HCT116 (cell line): Measurements from ENCODE around the gene LCE2A. TPM values are rescaled to one million over a fixed set of nuclear protein-coding genes. Genes with fewer than 3 reads are reported as not detected.
"Not testable (repeated sequence)": the region's sequence is repeated elsewhere in the genome, so short reads cannot be mapped to it uniquely, and the experiment has no call there.

Experiments
- ATAC-seq: fragments of 200-7000 bp; cut with Tn5 transposase; 2 replicates; pipeline ENCODE4 v1.9.1; 2020; ENCODE audit warnings: mild to moderate bottlenecking, moderate library complexity
- BruUV-seq: library from RNA; stranded (reverse); fragments of 400-500 nt; replicated peaks from 2 replicates; lab custom pipeline; 2021; lab: Mats Ljungman, UMichigan
- CTCF ChIA-PET: fragments of 300-600 bp; sonication (Branson Sonifier 250); formaldehyde crosslinking; loops from one replicate; lab custom pipeline; 2021; ENCODE audit warnings: antibody characterized with exemption; lab: Charles Lee
- POLR2A ChIA-PET: fragments of 300-600, 350-600 bp; sonication (Branson Sonifier 250); formaldehyde crosslinking; loops from one replicate; lab custom pipeline; 2021; ENCODE audit warnings: antibody characterized with exemption; lab: Charles Lee
- RAD21 ChIA-PET, 2 experiments: fragments of 300-600 bp; sonication (Branson Sonifier 250); formaldehyde crosslinking; loops; one replicate each; lab custom pipeline; 2023; ENCODE audit warnings: low total read pairs in 2 of 2; ENCODE audit not compliant: uncharacterized antibody in 2 of 2, unreplicated experiment in 2 of 2, low non-redundant PET in 1 of 2; lab: Charles Lee
- DNase-seq: peaks from one replicate; pipeline ENCODE4 v3.0.0-alpha.2; 2010; ENCODE audit warnings: low read depth, low spot score
- H2AFZ ChIP-seq: fragments of 200-600 bp; shearing (Covaris generic), sonication (generic); 2 replicates; pipeline ENCODE4 v1.6.1; 2017; ENCODE audit warnings: low read depth, mixed run types, mixed read lengths, antibody characterized with exemption, low read length; ENCODE audit not compliant: poor library complexity, severe bottlenecking
- H3K27ac ChIP-seq: 2 replicates; pipeline ENCODE4 v1.5.1; 2012; ENCODE audit warnings: low read depth, low read length
- H3K27me3 ChIP-seq: fragments of 200-600 bp; sonication (generic); 2 replicates; pipeline ENCODE4 v1.6.1; 2016; ENCODE audit warnings: mixed run types, low read length, mixed read lengths; ENCODE audit not compliant: insufficient read depth
- H3K36me3 ChIP-seq, 2 experiments: fragments of 200-500 bp in 1 of 2; fragments of 200-600 bp in 1 of 2; sonication (Bioruptor generic) in 1 of 2; sonication (generic) in 1 of 2; 2 replicates each; pipeline versions ENCODE4 v1.5.1 to v1.6.1; 2014 to 2016; ENCODE audit warnings: low read length in 2 of 2, inconsistent platforms in 1 of 2, mixed read lengths in 1 of 2, mixed run types in 1 of 2; ENCODE audit not compliant: insufficient read depth in 2 of 2, control insufficient read depth in 1 of 2
- H3K4me1 ChIP-seq, 2 experiments: fragments of 200-600 bp in 1 of 2; sonication (generic) in 1 of 2; 2 replicates each; pipeline versions ENCODE4 v1.5.1 to v1.6.1; 2012 to 2017; ENCODE audit warnings: low read length in 2 of 2, inconsistent platforms in 1 of 2, mild to moderate bottlenecking in 1 of 2, mixed read lengths in 1 of 2, mixed run types in 1 of 2, moderate library complexity in 1 of 2; ENCODE audit not compliant: insufficient read depth in 2 of 2, control insufficient read depth in 1 of 2
- H3K4me2 ChIP-seq: fragments of 200-600 bp; sonication (generic); 2 replicates; pipeline ENCODE4 v1.6.1; 2017; ENCODE audit warnings: mixed run types, low read length, mixed read lengths
- H3K4me3 ChIP-seq, 2 experiments: fragments of 200-600 bp in 1 of 2; sonication (generic) in 1 of 2; replicated peaks in 1 of 2; 2 replicates each; pipeline ENCODE4 v1.5.1; 2011 to 2016; ENCODE audit warnings: low read length in 2 of 2, control low read depth in 1 of 2, low read depth in 1 of 2, mild to moderate bottlenecking in 1 of 2, mixed read lengths in 1 of 2, mixed run types in 1 of 2
- H3K79me2 ChIP-seq: fragments of 200-600 bp; sonication (generic); 2 replicates; pipeline ENCODE4 v1.6.1; 2017; ENCODE audit warnings: mild to moderate bottlenecking, mixed run types, low read length, moderate library complexity, mixed read lengths; ENCODE audit not compliant: insufficient read depth
- H3K9ac ChIP-seq: fragments of 200-600 bp; sonication (generic); 2 replicates; pipeline ENCODE4 v1.6.1; 2016; ENCODE audit warnings: low read length, mixed read lengths
- H3K9me2 ChIP-seq: fragments of 200-600 bp; sonication (generic), shearing (Covaris generic); 2 replicates; pipeline ENCODE4 v1.6.1; 2017; ENCODE audit warnings: mixed run types, mild to moderate bottlenecking, moderate library complexity; ENCODE audit not compliant: insufficient read depth
- H3K9me3 ChIP-seq, 2 experiments: fragments of 200-500 bp in 1 of 2; fragments of 200-600 bp in 1 of 2; sonication (Bioruptor generic) in 1 of 2; sonication (generic) in 1 of 2; 2 replicates each; pipeline ENCODE4 v1.6.1; 2014 to 2017; ENCODE audit warnings: low read length in 2 of 2, mixed read lengths in 2 of 2, inconsistent platforms in 1 of 2, low read depth in 1 of 2, mild to moderate bottlenecking in 1 of 2, mixed run types in 1 of 2, moderate library complexity in 1 of 2; ENCODE audit not compliant: control insufficient read depth in 1 of 2, insufficient read depth in 1 of 2
- H4K20me1 ChIP-seq: fragments of 200-600 bp; sonication (generic), shearing (Covaris generic); 2 replicates; pipeline ENCODE4 v1.6.1; 2017; ENCODE audit warnings: mixed run types, mild to moderate bottlenecking, moderate library complexity; ENCODE audit not compliant: insufficient read depth
- CEBPB ChIP-seq: IDR thresholded peaks from 2 replicates; pipeline ENCODE4 v1.6.1; 2012; ENCODE audit warnings: low read depth
- RAD21 ChIP-seq: IDR thresholded peaks from 2 replicates; pipeline ENCODE4 v1.6.1; 2012; ENCODE audit warnings: low read depth, mild to moderate bottlenecking
- SRF ChIP-seq: IDR thresholded peaks from 2 replicates; pipeline ENCODE4 v1.6.1; 2012; ENCODE audit warnings: low read depth
- intact Hi-C: fragments of 100-400 bp; cut with micrococcal nuclease; formaldehyde crosslinking; loops from 2 replicates; pipeline ENCODE4 v1.10.0; 2022
- total RNA-seq: library from RNA; stranded (reverse); gene quantifications from one replicate; pipeline ENCODE4 v1.2.1, GENCODE V29; 2021; ENCODE audit not compliant: unreplicated experiment
- TF ChIP-seq, protein P1 (sequence below): IDR thresholded peaks from 2 replicates; pipeline ENCODE4 v1.6.1; 2012
- TF ChIP-seq, protein P2 (sequence below): IDR thresholded peaks from 2 replicates; pipeline ENCODE4 v1.6.1; 2011; ENCODE audit warnings: mild to moderate bottlenecking, low read length, moderate library complexity; ENCODE audit not compliant: insufficient replicate concordance; ENCODE audit errors: extremely low read depth

The LCE2A gene
- total RNA-seq, 1 experiment from 2014 or later: not detected

- TF ChIP-seq, protein P1, sequence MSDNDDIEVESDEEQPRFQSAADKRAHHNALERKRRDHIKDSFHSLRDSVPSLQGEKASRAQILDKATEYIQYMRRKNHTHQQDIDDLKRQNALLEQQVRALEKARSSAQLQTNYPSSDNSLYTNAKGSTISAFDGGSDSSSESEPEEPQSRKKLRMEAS: no peak
- TF ChIP-seq RAD21 (no peak), CEBPB (no peak), SRF (no peak)
These were observed 39.5 kb upstream of the LCE2A start (continued) for GRCh38 chr1:152658649-152659048.

- Histone ChIP-seq H3K9me3 (no peaks in the 10 kb centered on the region), H2AFZ (no peak within 1 kb of the TSS), H3K4me2 (no peak within 1 kb of the TSS), H3K79me2 (no peaks in the 10 kb centered on the region), H3K36me3 (no peaks in the 10 kb centered on the region), H3K9me2 (no peaks in the 10 kb centered on the region), H3K27ac (no peak within 1 kb of the TSS), H3K4me3 (no peak within 1 kb of the TSS), H3K9ac (no peak within 1 kb of the TSS), H3K27me3 (peaks cover 59% of the 10 kb centered on the region), H4K20me1 (no peaks in the 10 kb centered on the region), H3K4me1 (no peaks in the 10 kb centered on the region)
- RAD21 ChIA-PET: no interaction called here
- DNase-seq (no peak), ATAC-seq (no peak)
- intact Hi-C loops: no loop called here
- TF ChIP-seq, protein P2, sequence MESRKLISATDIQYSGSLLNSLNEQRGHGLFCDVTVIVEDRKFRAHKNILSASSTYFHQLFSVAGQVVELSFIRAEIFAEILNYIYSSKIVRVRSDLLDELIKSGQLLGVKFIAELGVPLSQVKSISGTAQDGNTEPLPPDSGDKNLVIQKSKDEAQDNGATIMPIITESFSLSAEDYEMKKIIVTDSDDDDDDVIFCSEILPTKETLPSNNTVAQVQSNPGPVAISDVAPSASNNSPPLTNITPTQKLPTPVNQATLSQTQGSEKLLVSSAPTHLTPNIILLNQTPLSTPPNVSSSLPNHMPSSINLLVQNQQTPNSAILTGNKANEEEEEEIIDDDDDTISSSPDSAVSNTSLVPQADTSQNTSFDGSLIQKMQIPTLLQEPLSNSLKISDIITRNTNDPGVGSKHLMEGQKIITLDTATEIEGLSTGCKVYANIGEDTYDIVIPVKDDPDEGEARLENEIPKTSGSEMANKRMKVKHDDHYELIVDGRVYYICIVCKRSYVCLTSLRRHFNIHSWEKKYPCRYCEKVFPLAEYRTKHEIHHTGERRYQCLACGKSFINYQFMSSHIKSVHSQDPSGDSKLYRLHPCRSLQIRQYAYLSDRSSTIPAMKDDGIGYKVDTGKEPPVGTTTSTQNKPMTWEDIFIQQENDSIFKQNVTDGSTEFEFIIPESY: no peak
- TF ChIP-seq, protein P1: no peak
- POLR2A ChIA-PET: no interaction called here
- no TSS peak for BruUV-seq
- CTCF ChIA-PET: interaction anchor here (1.2 kb wide), 1 partner anchor 9 kb away, joined by 3 read pairs; no protein-coding TSS in a partner anchor
These were observed 35.0 kb upstream of the LCE2A start, which contains the start of gene LCE2D for GRCh38 chr1:152663098-152663497. Gene LCE2D (plus strand): TSS chr1:152663380. CDS start chr1:152664106, 726 bp downstream.

DNA sequence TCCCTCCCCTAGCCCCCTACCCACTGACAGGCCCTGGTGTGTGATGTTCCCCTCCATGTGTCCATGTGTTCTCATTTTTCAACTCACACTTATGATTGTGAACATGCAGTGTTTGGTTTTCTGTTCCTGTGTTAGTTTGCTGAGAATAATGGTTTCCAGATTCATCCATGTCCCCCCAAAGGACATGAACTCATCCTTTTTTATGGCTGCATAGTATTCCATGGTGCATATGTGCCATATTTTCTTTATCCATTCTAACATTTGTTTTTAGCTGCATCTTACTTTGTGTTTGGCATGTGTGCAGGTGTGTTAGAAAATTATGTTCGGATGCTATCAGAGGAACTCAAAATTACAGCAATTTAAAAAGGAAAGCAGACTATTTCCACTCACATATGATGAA, 32.0 kb upstream of the LCE2A start:
- H3K9me2 ChIP-seq, POLR2A ChIA-PET, H3K9ac ChIP-seq, CTCF ChIA-PET, H3K4me1 ChIP-seq, H3K79me2 ChIP-seq, H4K20me1 ChIP-seq, DNase-seq, RAD21 ChIA-PET, H3K4me2 ChIP-seq, intact Hi-C loops, BruUV-seq, ATAC-seq, H3K36me3 ChIP-seq, H3K4me3 ChIP-seq, H3K9me3 ChIP-seq, H2AFZ ChIP-seq, H3K27ac ChIP-seq: not testable (repeated sequence)
- peaks cover 47% of the 10 kb centered on the region for H3K27me3 ChIP-seq
